ENCODE results near the gene UCHL5.

- TF ChIP-seq YY1 (IDR thresholded peaks at IDR 0.05; ENCODE audit: insufficient read depth, insufficient read length) (no peak), SUZ12 (IDR thresholded peaks at IDR 0.05; ENCODE audit: extremely low read depth, insufficient read depth, insufficient read length) (no peak), ZNF274 (IDR thresholded peaks at IDR 0.05; ENCODE audit: low read depth, low read length) (no peak)
Observed at GRCh38 chr1:193031431-193031830, 27.7 kb downstream of the UCHL5 start.
